ENCODE measurements around the gene ZBTB25. TPM values are rescaled to one million over a fixed set of nuclear protein-coding genes. Genes with fewer than 3 reads are reported as not detected.

Gene ZBTB25
- total RNA-seq, 4 donors from 2014 or later: 14.9 to 26.4 (median 16.6) TPM

DNA sequence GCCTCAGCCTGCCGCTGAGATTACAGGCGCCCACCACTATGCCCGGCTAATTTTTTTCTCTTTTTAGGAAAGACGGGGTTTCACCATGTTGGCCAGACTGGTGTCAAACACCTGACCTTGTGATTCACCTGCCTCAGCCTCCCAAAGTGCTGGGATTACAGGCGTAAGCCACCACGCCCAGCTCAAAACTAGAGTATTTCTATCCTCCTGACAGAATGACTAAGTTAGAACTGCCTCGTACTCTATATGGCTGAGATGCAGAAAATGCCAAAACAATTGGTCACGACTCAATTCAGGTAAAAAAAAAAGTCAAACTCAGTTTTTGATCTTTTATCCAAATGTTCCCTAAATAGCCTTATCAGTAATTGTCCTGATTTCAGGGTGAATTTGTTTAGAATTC is 27.2 kb downstream of the ZBTB25 start:
- DNase-seq (ENCODE audit: low spot score in 2 of 2): no peak
- 95 to 97% methylated on average over 8 of the region's 8 CpGs for WGBS, 2 donors
- H3K36me3 ChIP-seq: peaks cover 0 to 4% (median 0%) of the 10 kb centered on the region in 3 donors
- no peaks in the 10 kb centered on the region for H3K4me1 ChIP-seq
- TF ChIP-seq, protein P1, sequence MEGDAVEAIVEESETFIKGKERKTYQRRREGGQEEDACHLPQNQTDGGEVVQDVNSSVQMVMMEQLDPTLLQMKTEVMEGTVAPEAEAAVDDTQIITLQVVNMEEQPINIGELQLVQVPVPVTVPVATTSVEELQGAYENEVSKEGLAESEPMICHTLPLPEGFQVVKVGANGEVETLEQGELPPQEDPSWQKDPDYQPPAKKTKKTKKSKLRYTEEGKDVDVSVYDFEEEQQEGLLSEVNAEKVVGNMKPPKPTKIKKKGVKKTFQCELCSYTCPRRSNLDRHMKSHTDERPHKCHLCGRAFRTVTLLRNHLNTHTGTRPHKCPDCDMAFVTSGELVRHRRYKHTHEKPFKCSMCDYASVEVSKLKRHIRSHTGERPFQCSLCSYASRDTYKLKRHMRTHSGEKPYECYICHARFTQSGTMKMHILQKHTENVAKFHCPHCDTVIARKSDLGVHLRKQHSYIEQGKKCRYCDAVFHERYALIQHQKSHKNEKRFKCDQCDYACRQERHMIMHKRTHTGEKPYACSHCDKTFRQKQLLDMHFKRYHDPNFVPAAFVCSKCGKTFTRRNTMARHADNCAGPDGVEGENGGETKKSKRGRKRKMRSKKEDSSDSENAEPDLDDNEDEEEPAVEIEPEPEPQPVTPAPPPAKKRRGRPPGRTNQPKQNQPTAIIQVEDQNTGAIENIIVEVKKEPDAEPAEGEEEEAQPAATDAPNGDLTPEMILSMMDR (IDR thresholded peaks at IDR 0.05): no peak
- TF ChIP-seq EP300 (IDR thresholded peaks at IDR 0.05): no peak
- TF ChIP-seq POLR2A (IDR thresholded peaks at IDR 0.05): no peak
- H3K27ac ChIP-seq: no peak overlapping the region
- no peaks in the 10 kb centered on the region for H3K27me3 ChIP-seq
- no peak overlapping the region for H3K4me3 ChIP-seq
- no peaks in the 10 kb centered on the region for H3K9me3 ChIP-seq

DNA sequence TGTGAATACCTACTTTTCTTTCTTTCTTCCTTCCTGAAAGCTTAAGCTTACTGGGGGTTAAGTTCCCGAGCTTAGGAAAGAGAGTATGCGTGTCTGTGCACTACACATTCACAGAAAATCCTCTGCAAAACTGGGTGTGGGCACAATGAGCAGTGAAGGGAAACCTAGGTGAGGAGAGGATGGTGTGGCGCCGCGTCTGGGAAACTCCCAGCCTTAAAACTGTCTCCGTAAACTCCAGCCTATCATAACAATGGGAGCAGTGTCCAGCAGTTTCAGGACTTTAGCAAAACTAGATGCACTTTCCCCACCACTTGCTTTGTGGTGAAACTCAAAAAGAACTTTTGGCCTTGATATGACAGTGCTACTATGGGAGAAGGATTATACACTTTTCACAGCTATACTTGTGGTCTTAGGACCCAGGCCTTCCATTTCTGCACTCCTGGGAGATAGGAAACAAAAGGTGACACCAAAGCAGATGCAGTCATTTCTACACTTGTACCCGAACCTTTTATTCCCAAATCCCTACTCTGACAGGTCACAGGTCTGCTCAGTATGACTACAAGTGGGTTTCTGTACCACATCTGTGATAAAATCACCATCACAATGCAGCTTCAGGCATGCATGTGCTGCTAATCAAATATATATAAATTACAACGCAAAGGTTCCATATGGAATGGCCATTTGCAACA is 27.9 kb downstream of the ZBTB25 start:
- H3K4me3 ChIP-seq: no peak overlapping the region
- WGBS, 2 donors: 76 to 81% methylated on average over 8 of the region's 8 CpGs

DNA sequence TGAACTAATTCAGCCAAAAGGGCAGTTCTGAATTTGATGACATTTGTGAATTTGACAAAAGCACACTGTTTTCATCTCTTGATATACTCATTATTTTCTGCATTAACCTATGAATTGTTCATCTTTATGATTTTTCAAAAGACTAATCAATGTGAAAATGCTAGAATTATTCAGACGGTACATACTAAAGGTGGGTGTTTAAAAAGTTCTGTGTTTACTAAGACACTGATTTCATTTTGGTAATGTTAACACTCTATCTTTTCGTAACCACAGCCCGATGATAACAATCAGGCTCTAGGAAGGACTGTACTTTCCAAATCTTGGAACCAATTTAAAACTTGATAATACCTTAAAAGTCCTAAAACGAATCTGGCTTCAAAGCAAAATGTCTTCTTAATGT is 28.9 kb downstream of the ZBTB25 start:
- no peak overlapping the region for H3K27ac ChIP-seq
- TF ChIP-seq EP300 (IDR thresholded peaks at IDR 0.05) (no peak), POLR2A (IDR thresholded peaks at IDR 0.05) (no peak)
- TF ChIP-seq, protein P1 (IDR thresholded peaks at IDR 0.05): no peak
- H3K9me3 ChIP-seq: no peaks in the 10 kb centered on the region
- H3K4me1 ChIP-seq: no peaks in the 10 kb centered on the region
- no peaks in the 10 kb centered on the region for H3K27me3 ChIP-seq
- H3K36me3 ChIP-seq: no peaks in the 10 kb centered on the region
- 79 to 89% methylated on average over 4 of the region's 4 CpGs for WGBS, 2 donors
- H3K4me3 ChIP-seq: no peak overlapping the region
- DNase-seq (ENCODE audit: low spot score in 2 of 2): no peak

More for the DNA sequence above, 27.9 kb downstream of the ZBTB25 start:
- H3K27ac ChIP-seq: no peak overlapping the region
- TF ChIP-seq, protein P1 (IDR thresholded peaks at IDR 0.05): no peak
- TF ChIP-seq POLR2A (IDR thresholded peaks at IDR 0.05): no peak
- no peak for TF ChIP-seq EP300 (IDR thresholded peaks at IDR 0.05)
- no peaks in the 10 kb centered on the region for H3K9me3 ChIP-seq
- H3K36me3 ChIP-seq: no peaks in the 10 kb centered on the region
- no peaks in the 10 kb centered on the region for H3K4me1 ChIP-seq
- no peak for DNase-seq (ENCODE audit: low spot score in 2 of 2)
- H3K27me3 ChIP-seq: no peaks in the 10 kb centered on the region

DNA sequence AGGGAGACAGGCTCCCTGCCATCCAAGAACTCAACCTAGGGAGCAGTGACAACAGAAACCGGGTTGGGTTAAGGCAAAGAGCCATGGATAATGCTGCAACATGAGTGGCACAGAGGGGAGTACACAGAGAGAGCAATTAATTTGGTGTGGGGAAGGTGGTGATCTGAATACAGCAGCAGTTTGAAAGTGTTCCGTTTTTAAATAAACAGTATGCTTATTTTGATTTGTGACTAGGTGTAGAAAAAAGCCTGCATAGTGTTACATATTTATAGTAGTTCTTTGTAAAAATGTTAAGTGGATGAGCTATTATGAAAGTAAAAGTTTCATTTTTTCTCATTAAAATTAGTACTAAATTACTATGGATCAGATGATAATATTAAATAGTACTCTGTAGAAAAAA is 29.6 kb downstream of the ZBTB25 start:
- H3K4me1 ChIP-seq: no peaks in the 10 kb centered on the region
- no peaks in the 10 kb centered on the region for H3K36me3 ChIP-seq
- DNase-seq (ENCODE audit: low spot score in 2 of 2): no peak
- no peaks in the 10 kb centered on the region for H3K27me3 ChIP-seq
- no peak overlapping the region for H3K27ac ChIP-seq
- WGBS, 2 donors: 64 to 72% methylated on average over 2 of the region's 2 CpGs
- H3K4me3 ChIP-seq: no peak overlapping the region
- TF ChIP-seq, protein P1 (IDR thresholded peaks at IDR 0.05): no peak
- no peak for TF ChIP-seq EP300 (IDR thresholded peaks at IDR 0.05)
- no peak for TF ChIP-seq POLR2A (IDR thresholded peaks at IDR 0.05)
- no peaks in the 10 kb centered on the region for H3K9me3 ChIP-seq

DNA sequence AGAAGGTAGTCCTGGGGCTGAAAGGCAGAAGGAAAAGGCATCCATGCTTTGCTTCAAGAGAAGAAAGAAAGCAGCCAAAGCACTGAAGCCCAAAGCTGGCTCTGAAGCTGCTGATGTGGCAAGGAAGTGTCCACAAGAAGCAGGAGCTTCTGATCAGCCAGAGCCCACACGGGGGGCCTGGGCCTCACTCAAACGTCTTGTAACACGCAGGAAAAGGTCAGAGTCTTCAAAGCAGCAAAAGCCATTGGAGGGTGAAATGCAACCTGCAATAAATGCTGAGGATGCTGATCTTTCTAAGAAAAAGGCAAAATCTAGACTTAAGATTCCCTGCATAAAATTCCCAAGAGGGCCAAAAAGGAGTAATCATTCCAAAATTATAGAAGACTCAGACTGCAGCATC is 35.2 kb downstream of the ZBTB25 start:
- Histone ChIP-seq H3K9me3 (no peaks in the 10 kb centered on the region), H3K4me3 (no peak overlapping the region), H3K36me3 (no peaks in the 10 kb centered on the region), H3K27me3 (no peaks in the 10 kb centered on the region), H3K27ac (no peak overlapping the region), H3K4me1 (peaks cover 0 to 15% (median 0%) of the 10 kb centered on the region in 4 donors)
- 56 to 58% methylated on average over 3 of the region's 3 CpGs for WGBS, 2 donors
- no peak for DNase-seq (ENCODE audit: low spot score in 2 of 2)
- TF ChIP-seq, protein P1 (IDR thresholded peaks at IDR 0.05): no peak
- TF ChIP-seq POLR2A (IDR thresholded peaks at IDR 0.05) (no peak), EP300 (IDR thresholded peaks at IDR 0.05) (no peak)

All from tibial nerve (tissue), 4 donors.